Astrocyte of the spinal cord (primary cell): ENCODE results near the gene TNFRSF8.
"Not testable (repeated sequence)": the region's sequence is repeated elsewhere in the genome, so short reads cannot be mapped to it uniquely, and the experiment has no call there.

Experiments
- DNase-seq: peaks from one replicate; pipeline ENCODE4 v3.0.0; 2011; ENCODE audit warnings: low read depth, low spot score
- H3K4me3 ChIP-seq: 2 replicates; pipeline ENCODE4 v1.5.1; 2011; ENCODE audit warnings: low read depth, mild to moderate bottlenecking, low read length, moderate library complexity
- CTCF ChIP-seq: IDR thresholded peaks from 2 replicates; pipeline ENCODE4 v1.5.1; 2012; ENCODE audit warnings: low read depth, mild to moderate bottlenecking, low read length, inconsistent platforms
- in situ Hi-C: cut with HindIII; loops from 2 replicates; pipeline ENCODE4 v1.10.0; 2017; ENCODE audit warnings: low sequenced_read_pairs

TNFRSF8 gene

GRCh38 chr1:12031039-12031980 is 31.8 kb upstream of the TNFRSF8 start:
- no peak overlapping the region for H3K4me3 ChIP-seq
- in situ Hi-C loops = no loop called here
- peak; percentile 73 for TF ChIP-seq CTCF
- no peak for DNase-seq

GRCh38 chr1:12032161-12032621 is 30.9 kb upstream of the TNFRSF8 start:
- no peak overlapping the region for H3K4me3 ChIP-seq
- no peak for TF ChIP-seq CTCF
- in situ Hi-C loops = no loop called here
- DNase-seq = no peak

GRCh38 chr1:12033441-12033840 is 29.7 kb upstream of the TNFRSF8 start:
- in situ Hi-C loops = not testable (repeated sequence)

GRCh38 chr1:12034381-12034801 is 28.7 kb upstream of the TNFRSF8 start:
- in situ Hi-C loops = no loop called here
- no peak for TF ChIP-seq CTCF
- peak; percentile 61 for DNase-seq
- no peak overlapping the region for H3K4me3 ChIP-seq

More at GRCh38 chr1:12033441-12033840, 29.7 kb upstream of the TNFRSF8 start:
- H3K4me3 ChIP-seq, DNase-seq: not testable (repeated sequence)

GRCh38 chr1:12035312-12035711 is 27.8 kb upstream of the TNFRSF8 start:
- no peak for TF ChIP-seq CTCF
- DNase-seq = no peak
- H3K4me3 ChIP-seq = no peak overlapping the region
- in situ Hi-C loops = no loop called here

GRCh38 chr1:12037486-12038355 is 25.4 kb upstream of the TNFRSF8 start:
- no peak for TF ChIP-seq CTCF
- no peak overlapping the region for H3K4me3 ChIP-seq
- in situ Hi-C loops = no loop called here
- DNase-seq = no peak
